ENCODE results near the gene LAMTOR3.
A peak's percentile ranks its signal among the peaks of the same experiment; 100 is the strongest.

The LAMTOR3 gene

DNA sequence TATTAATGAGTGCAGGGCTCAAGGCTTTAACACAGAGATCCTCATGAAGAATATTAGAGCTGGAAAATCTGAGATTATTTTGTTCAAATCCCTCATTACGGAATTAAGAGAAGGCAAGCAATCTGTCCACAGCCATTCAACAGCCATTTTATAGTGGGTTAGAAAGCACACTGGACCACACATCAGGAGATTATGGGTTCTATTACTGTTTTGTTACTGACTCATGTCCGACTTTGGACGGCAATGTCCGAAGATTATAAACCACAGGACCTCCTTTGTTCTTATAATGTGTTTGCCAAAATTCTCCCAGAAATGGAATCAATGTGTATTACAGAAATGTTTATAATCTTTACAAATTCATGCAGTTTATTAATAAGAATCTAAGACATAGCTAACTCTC lies 8.1 kb downstream of the LAMTOR3 start:
- TF ChIP-seq, protein P1, sequence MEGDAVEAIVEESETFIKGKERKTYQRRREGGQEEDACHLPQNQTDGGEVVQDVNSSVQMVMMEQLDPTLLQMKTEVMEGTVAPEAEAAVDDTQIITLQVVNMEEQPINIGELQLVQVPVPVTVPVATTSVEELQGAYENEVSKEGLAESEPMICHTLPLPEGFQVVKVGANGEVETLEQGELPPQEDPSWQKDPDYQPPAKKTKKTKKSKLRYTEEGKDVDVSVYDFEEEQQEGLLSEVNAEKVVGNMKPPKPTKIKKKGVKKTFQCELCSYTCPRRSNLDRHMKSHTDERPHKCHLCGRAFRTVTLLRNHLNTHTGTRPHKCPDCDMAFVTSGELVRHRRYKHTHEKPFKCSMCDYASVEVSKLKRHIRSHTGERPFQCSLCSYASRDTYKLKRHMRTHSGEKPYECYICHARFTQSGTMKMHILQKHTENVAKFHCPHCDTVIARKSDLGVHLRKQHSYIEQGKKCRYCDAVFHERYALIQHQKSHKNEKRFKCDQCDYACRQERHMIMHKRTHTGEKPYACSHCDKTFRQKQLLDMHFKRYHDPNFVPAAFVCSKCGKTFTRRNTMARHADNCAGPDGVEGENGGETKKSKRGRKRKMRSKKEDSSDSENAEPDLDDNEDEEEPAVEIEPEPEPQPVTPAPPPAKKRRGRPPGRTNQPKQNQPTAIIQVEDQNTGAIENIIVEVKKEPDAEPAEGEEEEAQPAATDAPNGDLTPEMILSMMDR (IDR thresholded peaks at IDR 0.05; ENCODE audit: borderline replicate concordance, control extremely low read depth, extremely low read depth, insufficient read depth, missing control alignments) = no peak
- DNase-seq (ENCODE audit: low spot score) = no peak
- in situ Hi-C loops (cut with MboI; ENCODE audit: low sequenced_read_pairs, unreplicated experiment) = no loop called here

DNA sequence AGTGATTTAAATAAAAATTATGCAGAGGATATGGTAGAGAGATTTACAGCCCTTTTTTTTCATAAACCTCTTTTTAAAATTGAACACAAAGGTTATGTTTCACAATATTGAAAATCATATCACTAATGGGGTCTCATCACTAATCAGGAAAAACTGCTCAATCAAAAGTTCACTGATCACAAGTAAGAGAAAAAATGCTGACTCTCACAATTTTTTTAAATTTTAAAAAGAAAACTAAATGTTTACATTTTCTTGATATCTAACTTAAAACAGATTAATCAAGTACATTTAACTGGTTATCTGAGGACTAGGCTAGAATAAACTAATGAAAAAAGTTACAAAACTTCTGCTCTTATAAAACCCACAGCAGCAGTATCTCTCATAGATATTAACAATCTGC lies 8.5 kb downstream of the LAMTOR3 start:
- no peak for DNase-seq (ENCODE audit: low spot score)
- TF ChIP-seq, protein P1 (IDR thresholded peaks at IDR 0.05; ENCODE audit: borderline replicate concordance, control extremely low read depth, extremely low read depth, insufficient read depth, missing control alignments) = no peak
- in situ Hi-C loops (cut with MboI; ENCODE audit: low sequenced_read_pairs, unreplicated experiment) = no loop called here

DNA sequence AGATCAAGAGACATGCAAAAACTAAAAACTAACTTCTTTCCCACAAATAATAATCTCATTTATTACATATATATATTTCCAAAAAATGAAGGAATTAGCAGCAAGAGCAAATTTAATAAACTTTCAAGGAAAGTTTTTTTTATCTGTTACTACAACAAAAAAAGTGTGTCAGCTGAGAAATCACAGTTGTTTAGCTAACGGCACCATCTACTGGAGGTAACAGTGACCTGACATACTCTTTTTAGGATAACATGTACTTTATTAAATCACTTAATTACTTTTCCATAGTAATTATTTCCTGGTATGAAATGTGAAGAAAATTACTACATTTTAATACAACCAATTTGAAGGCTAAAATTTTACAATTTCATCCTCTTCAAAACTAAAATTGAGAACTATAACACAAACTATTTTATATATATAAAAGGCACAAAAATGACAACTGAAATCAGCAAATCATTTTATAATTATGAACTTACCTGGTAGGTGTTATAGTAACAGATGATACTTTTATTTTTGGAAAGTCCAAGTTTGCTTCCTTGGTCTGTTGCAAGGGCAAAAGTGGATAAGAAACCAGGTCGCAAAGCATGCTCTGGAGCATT lies 9.1 kb downstream of the LAMTOR3 start:
- peak; percentile 25 for DNase-seq (ENCODE audit: low spot score)
- in situ Hi-C loops (cut with MboI; ENCODE audit: low sequenced_read_pairs, unreplicated experiment) = no loop called here

DNA sequence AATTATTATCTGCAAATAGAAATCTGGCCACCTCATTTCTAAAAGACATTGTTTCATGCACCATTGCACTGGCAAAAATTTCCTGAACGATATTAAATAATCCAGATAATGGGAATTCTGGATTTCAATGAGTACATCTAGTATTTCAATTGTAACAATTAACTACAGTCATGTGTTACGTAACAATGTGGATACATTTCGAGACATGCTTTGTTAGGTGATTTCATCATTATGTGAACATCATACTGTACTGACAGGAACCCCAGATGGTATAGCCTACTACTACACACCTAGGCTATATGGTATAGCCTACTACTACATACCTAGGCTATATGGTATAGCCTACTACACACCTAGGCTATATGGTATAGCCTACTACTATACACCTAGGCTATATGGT lies 14.8 kb downstream of the LAMTOR3 start:
- no peak for DNase-seq (ENCODE audit: low spot score)
- TF ChIP-seq, protein P1 (IDR thresholded peaks at IDR 0.05; ENCODE audit: borderline replicate concordance, control extremely low read depth, extremely low read depth, insufficient read depth, missing control alignments) = no peak
- in situ Hi-C loops (cut with MboI; ENCODE audit: low sequenced_read_pairs, unreplicated experiment) = loop anchor here (5.0 to 10.0 kb wide), 2 partner anchors 67 to 325 kb away; no protein-coding TSS in a partner anchor

More for the DNA sequence above, 9.1 kb downstream of the LAMTOR3 start:
- TF ChIP-seq, protein P1 (IDR thresholded peaks at IDR 0.05; ENCODE audit: borderline replicate concordance, control extremely low read depth, extremely low read depth, insufficient read depth, missing control alignments) = peak; percentile 41

DNA sequence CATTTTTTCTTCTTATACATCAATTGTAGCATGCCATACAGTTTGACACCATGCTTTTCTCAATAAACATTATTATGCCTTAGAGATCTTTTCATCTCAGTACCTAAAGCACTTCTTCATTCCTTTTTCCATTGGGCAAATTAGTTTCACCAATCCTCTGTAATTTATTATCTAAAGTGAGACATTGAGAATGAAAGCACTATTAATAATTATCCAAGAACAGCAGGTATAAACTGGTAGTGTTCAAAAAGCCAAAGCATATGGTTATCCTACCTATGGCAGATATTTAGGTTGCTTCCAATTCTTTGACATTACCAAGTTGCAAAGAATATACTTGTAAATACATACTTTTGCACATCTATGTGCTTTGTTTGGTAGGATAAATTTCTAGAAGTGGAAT lies 15.6 kb downstream of the LAMTOR3 start:
- no peak for DNase-seq (ENCODE audit: low spot score)
- TF ChIP-seq, protein P1 (IDR thresholded peaks at IDR 0.05; ENCODE audit: borderline replicate concordance, control extremely low read depth, extremely low read depth, insufficient read depth, missing control alignments) = no peak
- in situ Hi-C loops (cut with MboI; ENCODE audit: low sequenced_read_pairs, unreplicated experiment) = loop anchor here (5.0 to 10.0 kb wide), 2 partner anchors 66 to 324 kb away; no protein-coding TSS in a partner anchor

DNA sequence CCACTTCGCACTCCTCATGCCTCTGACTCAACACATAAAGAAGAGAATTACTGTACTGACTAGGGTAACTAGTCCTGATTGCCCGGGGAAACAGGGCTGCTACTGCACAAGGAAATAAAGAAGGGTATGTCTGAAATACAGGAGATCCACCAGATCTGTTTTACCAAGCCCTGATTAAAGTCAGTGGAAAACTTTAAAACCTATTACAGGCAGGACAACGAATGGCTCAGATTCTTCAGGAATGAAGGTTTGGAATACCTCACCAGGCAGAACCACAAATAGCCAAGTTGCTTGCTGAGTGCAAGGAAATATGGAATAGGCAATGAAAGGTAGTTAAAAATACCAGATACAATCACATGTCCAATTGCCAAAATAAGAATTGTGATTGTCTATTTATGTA lies 17.3 kb downstream of the LAMTOR3 start:
- DNase-seq (ENCODE audit: low spot score) = no peak
- in situ Hi-C loops (cut with MboI; ENCODE audit: low sequenced_read_pairs, unreplicated experiment) = loop anchor here (5.0 to 10.0 kb wide), 2 partner anchors 65 to 322 kb away; no protein-coding TSS in a partner anchor
- TF ChIP-seq, protein P1 (IDR thresholded peaks at IDR 0.05; ENCODE audit: borderline replicate concordance, control extremely low read depth, extremely low read depth, insufficient read depth, missing control alignments) = no peak

Data from GM13976 (cell line).